DMS 273 (cell line): ENCODE data around the gene DGCR2.
"Not testable (repeated sequence)": the region's sequence is repeated elsewhere in the genome, so short reads cannot be mapped to it uniquely, and the experiment has no call there.

Experiments used
- DNase-seq: peaks from one replicate; lab custom pipeline; 2025; ENCODE audit not compliant: unreplicated experiment; lab: John Stamatoyannopoulos, UW

The DGCR2 gene

GRCh38 chr22:19084586-19084985 lies 37.6 kb downstream of the DGCR2 start:
- DNase-seq, result not testable (repeated sequence)

GRCh38 chr22:19084126-19084525 lies 38.1 kb downstream of the DGCR2 start:
- not testable (repeated sequence) for DNase-seq

- DNase-seq, result no peak
Observed at GRCh38 chr22:19082793-19083192, 39.4 kb downstream of the DGCR2 start.

- no peak for DNase-seq
Observed at GRCh38 chr22:19082101-19082500, 40.1 kb downstream of the DGCR2 start.

- no peak for DNase-seq
Observed at GRCh38 chr22:19081351-19081750, 40.9 kb downstream of the DGCR2 start.

- DNase-seq, result no peak
Observed at GRCh38 chr22:19080853-19081252, 41.4 kb downstream of the DGCR2 start.

- no peak for DNase-seq
Observed at GRCh38 chr22:19079691-19080090, 42.5 kb downstream of the DGCR2 start.

- DNase-seq, result no peak
Observed at GRCh38 chr22:19075404-19075803, 46.8 kb downstream of the DGCR2 start.

- not testable (repeated sequence) for DNase-seq
Observed at GRCh38 chr22:19072853-19073252, 49.4 kb downstream of the DGCR2 start.

- DNase-seq, result no peak
Observed at GRCh38 chr22:19070397-19071169, 51.6 kb downstream of the DGCR2 start.

GRCh38 chr22:19069451-19069850 lies 52.8 kb downstream of the DGCR2 start:
- DNase-seq, result no peak

- no peak for DNase-seq
Observed at GRCh38 chr22:19068784-19069271, 53.4 kb downstream of the DGCR2 start.

GRCh38 chr22:19067696-19068348 lies 54.4 kb downstream of the DGCR2 start:
- DNase-seq, result no peak

GRCh38 chr22:19066531-19067271 lies 55.5 kb downstream of the DGCR2 start:
- no peak for DNase-seq

- DNase-seq, result no peak
Observed at GRCh38 chr22:19065929-19066328, 56.3 kb downstream of the DGCR2 start.

- DNase-seq, result no peak
Observed at GRCh38 chr22:19065298-19065859, 56.8 kb downstream of the DGCR2 start.

GRCh38 chr22:19064354-19065054 lies 57.7 kb downstream of the DGCR2 start:
- DNase-seq, result no peak

- no peak for DNase-seq
Observed at GRCh38 chr22:19063581-19064353, 58.4 kb downstream of the DGCR2 start.

GRCh38 chr22:19062943-19063308 lies 59.3 kb downstream of the DGCR2 start:
- DNase-seq, result no peak
